ENCODE results near the gene GORAB. TPM values are rescaled to one million over a fixed set of nuclear protein-coding genes. Genes with fewer than 3 reads are reported as not detected.

Gene GORAB
- total RNA-seq, 1 donor from 2014 or later, result 11.2 TPM

- no peaks in the 10 kb centered on the region for H3K36me3 ChIP-seq (ENCODE audit: insufficient read depth, low read length)
- H3K27ac Mint-ChIP-seq (ENCODE audit: unreplicated experiment), result no peak overlapping the region
- H2AFZ ChIP-seq (ENCODE audit: low read depth, low read length), result no peak overlapping the region
- no peaks in the 10 kb centered on the region for H4K20me1 ChIP-seq (ENCODE audit: insufficient read depth, low read length)
- DNase-seq (ENCODE audit: low read depth) (no peak), FAIRE-seq (no peak)
- H3K4me1 ChIP-seq (ENCODE audit: insufficient read depth, low read length), result peaks cover 7% of the 10 kb centered on the region
- no peaks in the 10 kb centered on the region for H3K27me3 Mint-ChIP-seq (ENCODE audit: low read depth, unreplicated experiment)
- no peak overlapping the region for H3K9ac ChIP-seq (ENCODE audit: low read length)
- no peak overlapping the region for H3K4me3 ChIP-seq (ENCODE audit: insufficient read depth, low read depth, low read length)
- no peak overlapping the region for H3K27ac ChIP-seq (ENCODE audit: low read depth, low read length)
- no peaks in the 10 kb centered on the region for H3K79me2 ChIP-seq (ENCODE audit: insufficient read depth, low read length)
- H3K9me3 ChIP-seq (ENCODE audit: insufficient read depth, low read depth, low read length), result no peaks in the 10 kb centered on the region
- H3K27me3 ChIP-seq (ENCODE audit: insufficient read depth, low read length), result no peaks in the 10 kb centered on the region
- peaks cover 10% of the 10 kb centered on the region for H3K4me1 Mint-ChIP-seq (ENCODE audit: low read depth, unreplicated experiment)
- H3K9me3 Mint-ChIP-seq (ENCODE audit: unreplicated experiment), result peaks cover 8% of the 10 kb centered on the region
- H3K4me2 ChIP-seq (ENCODE audit: low read length), result no peak overlapping the region
- H3K36me3 Mint-ChIP-seq (ENCODE audit: low read depth, unreplicated experiment), result no peaks in the 10 kb centered on the region
- no peak for TF ChIP-seq CTCF (IDR thresholded peaks at IDR 0.05; ENCODE audit: insufficient read depth, low read depth, low read length)
- no peak for TF ChIP-seq EZH2 (IDR thresholded peaks at IDR 0.05; ENCODE audit: insufficient read depth, low read length)
- H3K4me3 Mint-ChIP-seq (ENCODE audit: unreplicated experiment), result no peak overlapping the region
These were observed 36.2 kb downstream of the GORAB start for GRCh38 chr1:170568197-170568596.

GRCh38 chr1:170576980-170577379, 45.0 kb downstream of the GORAB start:
- Histone ChIP-seq H3K27me3 (ENCODE audit: insufficient read depth, low read length) (no peaks in the 10 kb centered on the region), H3K4me2 (ENCODE audit: low read length) (no peak overlapping the region), H3K27ac (ENCODE audit: low read depth, low read length) (no peak overlapping the region), H4K20me1 (ENCODE audit: insufficient read depth, low read length) (no peaks in the 10 kb centered on the region), H3K4me1 (ENCODE audit: insufficient read depth, low read length) (no peaks in the 10 kb centered on the region), H2AFZ (ENCODE audit: low read depth, low read length) (no peak overlapping the region), H3K9me3 (ENCODE audit: insufficient read depth, low read depth, low read length) (no peaks in the 10 kb centered on the region), H3K4me3 (ENCODE audit: insufficient read depth, low read depth, low read length) (no peak overlapping the region), H3K79me2 (ENCODE audit: insufficient read depth, low read length) (no peaks in the 10 kb centered on the region), H3K36me3 (ENCODE audit: insufficient read depth, low read length) (no peaks in the 10 kb centered on the region), H3K9ac (ENCODE audit: low read length) (no peak overlapping the region)
- TF ChIP-seq EZH2 (IDR thresholded peaks at IDR 0.05; ENCODE audit: insufficient read depth, low read length) (no peak), CTCF (IDR thresholded peaks at IDR 0.05; ENCODE audit: insufficient read depth, low read depth, low read length) (no peak)
- no peaks in the 10 kb centered on the region for H3K4me1 Mint-ChIP-seq (ENCODE audit: low read depth, unreplicated experiment)
- no peaks in the 10 kb centered on the region for H3K36me3 Mint-ChIP-seq (ENCODE audit: low read depth, unreplicated experiment)
- no peak overlapping the region for H3K27ac Mint-ChIP-seq (ENCODE audit: unreplicated experiment)
- H3K9me3 Mint-ChIP-seq (ENCODE audit: unreplicated experiment), result peaks cover 3% of the 10 kb centered on the region
- H3K4me3 Mint-ChIP-seq (ENCODE audit: unreplicated experiment), result no peak overlapping the region
- DNase-seq (ENCODE audit: low read depth) (no peak), FAIRE-seq (no peak)
- no peaks in the 10 kb centered on the region for H3K27me3 Mint-ChIP-seq (ENCODE audit: low read depth, unreplicated experiment)

- no peak for FAIRE-seq
- no peak overlapping the region for H3K27ac Mint-ChIP-seq (ENCODE audit: unreplicated experiment)
- Histone ChIP-seq H3K4me1 (ENCODE audit: insufficient read depth, low read length) (no peaks in the 10 kb centered on the region), H3K27ac (ENCODE audit: low read depth, low read length) (no peak overlapping the region), H3K4me3 (ENCODE audit: insufficient read depth, low read depth, low read length) (no peak overlapping the region), H2AFZ (ENCODE audit: low read depth, low read length) (no peak overlapping the region), H3K4me2 (ENCODE audit: low read length) (no peak overlapping the region), H3K79me2 (ENCODE audit: insufficient read depth, low read length) (no peaks in the 10 kb centered on the region), H3K9me3 (ENCODE audit: insufficient read depth, low read depth, low read length) (no peaks in the 10 kb centered on the region), H3K27me3 (ENCODE audit: insufficient read depth, low read length) (no peaks in the 10 kb centered on the region), H3K36me3 (ENCODE audit: insufficient read depth, low read length) (no peaks in the 10 kb centered on the region), H3K9ac (ENCODE audit: low read length) (no peak overlapping the region), H4K20me1 (ENCODE audit: insufficient read depth, low read length) (no peaks in the 10 kb centered on the region)
- peaks cover 2% of the 10 kb centered on the region for H3K9me3 Mint-ChIP-seq (ENCODE audit: unreplicated experiment)
- H3K36me3 Mint-ChIP-seq (ENCODE audit: low read depth, unreplicated experiment), result no peaks in the 10 kb centered on the region
- H3K4me3 Mint-ChIP-seq (ENCODE audit: unreplicated experiment), result no peak overlapping the region
- no peaks in the 10 kb centered on the region for H3K4me1 Mint-ChIP-seq (ENCODE audit: low read depth, unreplicated experiment)
- no peaks in the 10 kb centered on the region for H3K27me3 Mint-ChIP-seq (ENCODE audit: low read depth, unreplicated experiment)
- DNase-seq (ENCODE audit: low read depth), result peak; percentile 21
- no peak for TF ChIP-seq EZH2 (IDR thresholded peaks at IDR 0.05; ENCODE audit: insufficient read depth, low read length)
- no peak for TF ChIP-seq CTCF (IDR thresholded peaks at IDR 0.05; ENCODE audit: insufficient read depth, low read depth, low read length)
These were observed 46.4 kb downstream of the GORAB start for GRCh38 chr1:170578359-170578758.

All from astrocyte (in vitro differentiated cells and primary cell).